NCI-H128 (cell line): ENCODE results near the gene TSTD1.
"Not testable (repeated sequence)": the region's sequence is repeated elsewhere in the genome, so short reads cannot be mapped to it uniquely, and the experiment has no call there.

Experiments used
- DNase-seq: peaks from one replicate; lab custom pipeline; 2025; ENCODE audit not compliant: unreplicated experiment; lab: John Stamatoyannopoulos, UW

TSTD1 gene

DNA sequence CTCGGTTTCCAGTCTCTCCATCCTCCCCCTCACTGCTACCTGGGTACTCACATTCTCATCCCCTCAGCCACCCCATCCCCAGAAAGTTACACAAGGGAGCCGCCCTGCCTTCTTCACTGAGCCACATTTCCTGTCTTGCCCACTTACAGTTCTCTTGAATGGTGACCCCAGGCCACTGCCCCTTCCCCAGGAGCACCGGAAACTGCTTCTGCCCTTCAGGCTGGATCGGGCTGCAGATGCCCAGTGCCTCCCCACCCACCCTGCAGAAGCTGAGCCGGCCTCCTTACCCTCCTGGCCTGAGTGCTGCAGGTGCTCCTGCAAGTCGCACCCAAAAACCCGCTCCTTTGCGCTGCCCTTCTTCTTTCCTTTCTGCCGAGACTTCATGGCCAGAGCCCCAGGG is 30.5 kb upstream of the TSTD1 start:
- no peak for DNase-seq

DNA sequence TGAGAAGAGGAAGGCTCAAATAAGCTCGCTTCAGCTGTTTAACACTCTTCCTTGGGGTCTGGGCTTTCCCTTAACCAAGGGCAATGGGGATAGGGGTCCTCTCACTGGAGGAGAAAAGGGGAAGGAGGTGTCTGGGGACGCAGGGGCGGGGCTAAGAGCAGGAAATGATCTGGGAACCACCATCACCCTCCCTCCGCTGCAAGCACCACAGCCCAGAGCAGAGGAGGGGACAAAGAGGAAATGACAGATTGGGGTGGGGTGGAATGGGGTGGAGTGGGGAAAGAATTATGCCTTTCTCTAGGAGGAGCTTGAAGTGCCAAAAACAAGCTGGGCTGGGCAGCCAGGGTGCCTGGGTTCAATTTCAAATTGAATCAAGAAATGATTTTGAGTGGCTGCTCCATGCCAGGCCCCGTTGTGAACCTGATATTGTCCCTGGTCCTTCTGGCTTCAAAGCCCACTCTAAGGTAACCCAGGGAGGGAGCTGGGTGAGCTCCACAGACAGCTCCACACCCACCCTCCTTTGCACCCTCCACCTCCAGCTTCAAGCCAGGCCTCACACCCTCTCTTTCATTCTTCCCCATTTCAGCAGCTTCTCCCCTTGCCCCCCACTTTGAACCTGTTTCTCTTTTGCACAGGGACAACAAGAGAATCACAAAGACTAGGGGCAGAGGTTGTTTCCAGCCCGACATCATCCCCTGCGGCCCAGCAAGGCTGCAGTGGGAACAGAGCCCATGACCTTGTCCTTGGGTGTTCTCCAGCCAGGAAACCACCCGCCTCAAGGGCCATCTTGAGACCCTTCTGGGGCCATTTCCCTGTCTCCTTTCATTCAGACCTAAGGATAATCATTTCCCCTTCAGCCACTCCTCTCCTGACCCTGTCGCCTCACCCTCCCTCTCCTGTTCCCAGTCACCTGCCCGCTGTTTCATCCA is 29.8 kb upstream of the TSTD1 start:
- no peak for DNase-seq

DNA sequence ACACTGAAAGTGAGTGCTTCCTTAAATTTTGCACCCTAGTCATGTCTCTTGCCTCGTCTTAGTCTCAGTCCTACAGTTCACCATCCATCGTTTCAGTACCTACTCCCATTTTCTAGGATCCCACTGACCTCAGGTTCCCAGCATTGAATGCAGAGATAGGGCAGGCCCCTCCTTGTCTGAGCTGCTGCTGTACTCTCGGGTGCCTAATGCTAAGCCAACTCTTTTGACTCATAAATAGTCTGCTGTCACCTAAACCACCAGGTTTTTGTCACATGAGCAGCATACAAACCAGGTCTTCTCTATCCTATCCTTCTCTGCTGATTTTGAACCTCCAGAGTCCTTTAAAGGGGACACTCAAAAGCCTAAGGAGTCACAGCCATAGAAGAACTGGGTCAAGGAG is 27.9 kb upstream of the TSTD1 start:
- no peak for DNase-seq

DNA sequence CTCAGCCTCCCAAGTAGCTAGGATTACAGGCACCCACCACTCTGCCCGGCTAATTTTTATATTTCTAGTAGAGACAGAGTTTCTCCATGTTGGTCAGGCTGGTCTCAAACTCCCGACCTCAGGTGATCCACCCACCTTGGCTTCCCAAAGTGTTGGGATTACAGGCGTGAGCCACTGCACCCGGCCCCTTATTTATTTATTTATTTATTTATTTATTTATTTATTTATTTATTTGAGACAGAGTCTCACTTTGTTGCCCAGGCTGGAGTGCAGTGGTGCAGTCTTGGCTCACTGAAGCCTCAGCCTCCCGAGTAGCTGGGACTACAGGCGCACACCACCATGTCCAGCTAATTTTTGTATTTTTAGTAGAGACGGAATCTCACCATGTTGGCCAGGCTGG is 26.9 kb upstream of the TSTD1 start:
- not testable (repeated sequence) for DNase-seq

DNA sequence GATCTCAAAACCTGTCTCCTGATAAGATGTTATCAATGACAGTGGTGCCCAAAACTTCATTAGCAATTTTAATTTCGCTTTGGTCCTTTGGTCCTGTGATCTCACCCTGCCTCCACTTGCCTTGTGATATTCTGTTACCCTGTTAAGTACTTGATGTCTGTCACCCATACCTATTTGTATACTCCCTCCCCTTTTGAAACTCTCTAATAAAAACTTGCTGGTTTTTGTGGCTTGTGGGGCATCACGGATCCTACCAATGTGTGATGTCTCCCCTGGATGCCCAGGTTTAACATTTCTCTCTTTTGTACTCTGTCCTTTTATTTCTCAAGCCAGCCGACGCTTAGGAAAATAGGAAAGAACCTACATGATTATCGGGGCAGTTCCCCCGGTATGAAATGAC is 25.2 kb upstream of the TSTD1 start:
- not testable (repeated sequence) for DNase-seq

DNA sequence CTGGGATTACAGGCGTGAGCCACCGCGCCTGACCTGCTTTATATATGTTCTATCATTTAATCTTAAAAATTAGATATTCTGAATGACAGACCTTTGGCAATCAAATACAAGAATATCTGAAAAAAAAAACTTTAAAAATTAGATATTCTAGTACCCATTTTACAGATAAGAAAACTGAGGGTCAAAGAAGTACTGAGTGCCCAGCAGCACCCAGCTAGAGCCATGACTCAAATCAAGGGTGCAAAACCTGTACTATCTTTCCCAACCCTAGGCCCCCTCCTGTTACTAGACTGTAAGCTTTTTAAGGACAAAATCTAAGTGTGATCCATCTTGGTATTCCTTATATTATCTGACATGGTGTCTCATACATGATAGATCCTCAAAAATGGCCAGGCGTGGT is 22.7 kb upstream of the TSTD1 start:
- DNase-seq, result no peak

DNA sequence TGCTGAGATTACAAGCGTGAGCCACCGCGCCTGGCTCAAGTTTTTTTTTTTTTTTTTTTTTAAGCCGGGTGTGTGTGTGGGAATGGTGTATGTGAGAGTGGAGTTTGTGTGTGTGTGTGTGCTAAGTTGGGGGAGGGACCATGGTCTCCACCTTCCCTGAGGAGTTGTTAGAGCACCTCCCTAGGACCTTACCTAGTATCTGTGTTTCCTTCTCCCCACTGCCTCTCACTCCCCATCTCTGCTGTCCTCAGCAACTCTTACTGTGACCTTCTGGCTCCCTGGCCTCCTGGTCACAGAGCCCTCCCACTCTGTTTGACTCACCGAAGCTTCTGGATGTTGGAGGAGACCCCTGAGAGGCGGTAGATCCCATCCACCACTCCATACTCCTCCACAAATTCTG is 20.5 kb upstream of the TSTD1 start:
- DNase-seq, result no peak

DNA sequence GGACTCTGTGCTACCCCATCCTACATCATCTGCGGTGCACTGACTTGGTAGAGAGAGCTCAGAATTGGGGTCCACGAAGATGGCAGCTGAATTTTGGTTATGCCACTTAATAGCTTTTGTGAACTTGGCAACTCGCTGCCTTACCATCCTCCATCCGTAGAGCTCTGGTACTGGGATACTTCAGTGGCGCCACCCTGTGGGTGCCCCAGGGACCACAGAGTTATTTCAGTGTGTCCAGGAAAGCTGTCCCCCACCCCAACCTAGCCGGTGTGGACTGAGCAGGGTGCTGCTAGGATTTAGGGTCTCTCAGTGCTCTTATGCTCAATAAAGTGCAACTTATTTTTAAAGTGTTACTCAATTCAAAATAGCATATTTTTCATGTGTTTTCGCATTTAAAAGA is 16.0 kb upstream of the TSTD1 start:
- DNase-seq, result no peak

DNA sequence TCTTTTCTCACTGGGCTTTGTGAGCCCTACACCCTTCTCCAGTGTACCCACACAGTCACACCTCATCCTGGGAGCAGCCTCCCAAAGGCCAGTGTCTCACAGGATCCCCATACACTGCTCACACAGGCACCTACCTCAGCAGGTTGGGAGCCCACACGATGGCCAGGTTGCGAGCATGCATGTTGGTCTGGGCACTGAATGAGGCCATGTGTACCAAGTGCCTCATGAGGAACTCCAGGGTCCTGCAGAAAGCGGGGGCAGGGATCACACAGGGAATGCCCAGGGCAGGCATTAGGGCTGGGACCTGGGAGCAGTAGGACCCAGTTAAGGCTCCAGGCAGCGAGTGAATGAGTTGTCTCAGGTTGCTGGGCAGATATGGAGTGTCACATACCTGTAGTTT is 15.5 kb upstream of the TSTD1 start:
- DNase-seq, result no peak

DNA sequence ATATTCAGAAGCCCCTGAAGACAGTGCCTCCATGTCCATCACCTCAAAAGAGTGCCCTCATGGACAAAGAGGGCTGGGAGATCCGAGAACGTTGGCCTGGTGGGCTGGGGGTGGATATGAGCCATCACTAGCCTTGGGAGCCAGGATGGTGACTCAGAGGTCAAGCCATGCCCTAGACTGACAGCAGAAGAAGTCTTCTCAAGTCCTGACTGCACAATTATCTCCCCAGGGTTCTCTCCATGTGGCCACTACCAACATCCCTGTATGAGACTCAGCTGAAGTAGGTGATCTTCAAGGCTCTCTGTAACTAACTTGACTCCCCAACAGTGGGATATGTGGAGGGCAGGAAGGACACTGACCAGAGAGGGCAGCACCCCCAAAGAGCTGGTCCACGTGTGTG is 14.1 kb upstream of the TSTD1 start:
- no peak for DNase-seq

DNA sequence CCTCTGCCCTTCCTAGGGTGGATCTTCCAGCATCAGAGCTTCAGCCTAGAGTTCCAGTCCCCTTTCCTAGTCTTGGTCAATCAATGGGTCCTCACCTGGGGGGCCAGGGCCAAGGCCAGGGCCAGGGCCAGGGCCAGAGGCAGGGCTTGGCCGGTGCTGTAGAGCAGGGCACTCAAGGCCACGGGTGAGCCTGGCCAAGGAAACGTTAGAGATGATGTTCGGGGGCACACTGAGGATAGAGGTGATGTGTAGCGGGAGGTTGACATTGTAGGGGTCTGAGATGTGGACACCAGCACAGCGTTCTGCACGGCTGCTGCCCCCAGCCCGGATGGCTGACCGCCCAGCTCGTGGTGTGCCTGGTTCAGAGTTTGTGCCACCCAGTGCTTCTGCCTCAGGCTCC is 12.5 kb upstream of the TSTD1 start:
- no peak for DNase-seq

DNA sequence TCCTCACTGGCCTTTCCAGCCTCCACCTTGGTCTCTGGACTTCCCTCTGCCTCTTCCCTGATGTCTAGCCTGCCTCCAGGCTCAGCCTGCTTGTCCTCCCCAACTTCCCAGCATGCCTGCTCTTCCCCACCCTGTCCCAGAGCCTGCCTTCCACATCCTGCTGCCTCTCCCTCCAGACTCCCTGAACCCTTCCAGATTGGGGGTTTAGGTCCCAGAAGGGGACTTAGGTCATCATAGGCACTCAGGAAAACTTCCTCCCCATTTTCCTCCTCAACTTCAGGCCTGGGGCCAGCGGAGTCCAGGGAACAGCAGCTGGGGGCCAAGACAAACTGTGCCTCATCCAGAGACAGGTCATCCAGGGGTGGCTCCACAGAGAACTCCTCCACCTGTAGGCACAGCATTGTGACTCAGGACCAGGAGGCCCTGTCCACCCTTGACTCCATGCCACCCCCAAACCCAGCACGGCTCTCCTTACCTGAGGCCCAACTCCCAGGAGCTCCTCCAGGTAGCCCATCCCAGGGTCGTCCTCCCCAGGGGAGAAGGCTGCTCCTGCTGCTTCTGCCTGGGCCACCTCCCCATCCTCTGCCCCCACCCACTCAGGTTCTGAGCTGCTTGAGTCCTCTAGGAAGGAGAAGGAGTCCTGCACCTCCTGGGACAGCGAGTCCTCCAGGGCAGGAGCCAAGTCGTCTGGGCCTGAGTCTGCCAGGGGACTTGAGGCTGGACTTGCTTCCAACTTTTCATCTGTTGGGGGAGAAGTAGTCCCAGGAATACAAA is 10.4 kb upstream of the TSTD1 start:
- DNase-seq, result no peak

DNA sequence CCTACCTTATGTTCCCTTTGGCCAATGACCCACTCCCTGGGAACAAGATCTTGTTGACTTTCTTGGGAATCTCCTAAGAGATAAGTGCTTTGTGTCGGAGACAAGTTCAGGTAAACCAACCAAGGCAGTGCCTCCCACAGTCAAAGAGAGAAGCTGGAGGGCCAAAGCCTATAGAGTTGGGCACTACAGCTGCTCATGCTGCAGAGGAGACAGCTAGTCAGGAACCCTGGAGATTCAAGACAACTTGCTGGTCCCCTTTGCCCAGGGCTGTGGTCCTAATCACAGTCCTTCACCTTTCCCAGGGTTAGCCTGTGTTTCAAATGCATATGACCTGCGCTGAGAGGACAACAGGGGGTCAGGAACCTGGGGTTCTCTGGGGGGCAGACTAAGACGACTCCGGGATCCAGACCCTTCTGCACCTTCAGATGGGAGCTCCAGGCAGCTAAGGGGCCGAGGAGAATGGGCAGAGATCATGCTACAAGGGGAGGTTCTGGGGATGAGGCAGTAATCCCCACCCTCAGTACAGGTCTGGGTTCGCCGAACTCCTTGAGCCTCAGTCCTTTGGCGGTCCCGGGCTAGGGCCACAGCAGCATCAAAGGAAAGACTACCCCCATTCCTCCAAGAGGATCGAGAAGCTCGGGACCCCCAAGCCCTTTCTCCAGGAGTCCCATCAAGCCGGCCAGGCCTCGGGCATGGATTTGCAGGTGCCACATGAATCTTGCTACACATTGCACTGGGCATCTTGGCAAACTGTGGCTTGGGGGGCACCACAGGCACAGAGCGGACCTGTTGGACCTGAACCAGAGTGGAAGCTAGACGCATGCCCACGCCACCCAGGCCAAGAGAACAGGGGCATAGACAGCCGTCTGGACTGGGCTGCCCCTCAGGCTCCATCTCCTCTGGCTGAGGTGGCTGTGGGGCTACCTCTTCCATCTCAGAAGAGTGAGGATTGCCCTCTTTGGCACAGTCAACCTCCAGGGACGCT is 9.0 kb upstream of the TSTD1 start:
- DNase-seq, result no peak

DNA sequence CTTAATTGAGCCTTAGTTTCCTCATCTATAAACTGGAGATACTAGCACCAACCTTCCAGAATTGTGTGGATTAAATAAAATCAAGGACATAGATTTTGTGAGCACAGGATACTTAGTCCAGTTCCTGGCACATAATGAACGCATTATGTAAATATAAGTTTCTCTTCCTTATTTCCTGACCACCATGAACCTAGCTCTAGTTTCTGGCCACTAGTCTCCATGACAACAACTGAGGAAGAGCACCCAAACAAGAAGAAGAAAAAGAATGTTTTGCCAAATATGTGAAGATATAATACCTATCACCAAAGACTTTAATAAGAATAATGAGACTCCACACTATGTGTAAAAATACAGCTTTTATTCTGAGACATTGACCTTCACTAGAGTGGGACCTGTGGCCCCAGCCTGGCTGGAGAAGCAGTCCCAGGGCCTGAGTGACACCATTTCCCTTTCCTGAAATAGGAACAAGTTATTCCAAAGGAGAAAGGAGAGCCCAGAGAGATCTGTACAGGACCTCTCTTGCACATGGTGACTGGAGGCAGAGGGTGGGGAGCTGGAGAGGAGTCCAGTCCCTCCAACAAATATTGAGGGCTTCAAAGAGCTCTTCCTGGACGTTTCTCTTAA is 8.0 kb upstream of the TSTD1 start:
- no peak for DNase-seq

DNA sequence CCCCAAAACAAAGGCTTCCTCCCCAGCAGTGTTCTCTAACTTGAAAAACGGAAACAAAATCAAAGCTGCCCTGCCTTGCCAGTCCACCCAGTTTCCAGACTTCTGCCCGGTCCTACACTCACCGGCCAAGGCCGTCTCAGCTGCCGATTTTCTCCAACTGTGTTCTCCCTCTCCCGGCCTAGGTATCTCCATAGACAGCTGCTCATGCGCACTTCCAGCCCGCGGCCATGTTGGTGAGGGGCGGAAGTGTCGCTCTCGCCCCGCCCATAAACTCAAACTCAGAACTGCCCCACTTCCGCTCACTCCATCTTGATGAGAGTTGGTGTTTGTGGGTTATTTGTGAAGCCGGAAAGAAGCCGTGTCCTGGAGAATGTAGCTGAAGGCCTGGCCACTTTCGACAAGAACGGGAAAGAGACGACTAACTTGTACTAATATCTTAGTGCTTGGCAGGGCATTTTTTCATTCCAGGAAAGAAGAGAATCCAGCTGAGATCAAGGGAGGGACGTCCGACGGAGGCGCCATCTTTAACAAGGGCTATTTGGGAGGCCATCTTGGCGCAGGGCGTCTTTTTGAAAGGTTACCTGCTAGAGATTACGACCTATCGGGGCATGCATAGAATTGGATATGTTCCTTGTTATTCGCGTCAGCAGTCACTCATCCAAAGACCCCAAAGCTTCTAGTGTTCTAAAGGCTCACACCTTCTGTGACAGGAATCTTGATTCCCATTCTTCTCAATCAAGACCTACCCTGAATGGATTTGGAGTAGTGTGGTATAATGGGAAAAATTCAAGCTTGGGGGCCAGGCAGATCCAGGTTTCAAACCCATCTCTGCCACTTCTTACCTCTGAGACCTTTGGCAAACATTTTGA is 7.2 kb upstream of the TSTD1 start, which contains the start of gene USF1:
USF1 (minus strand) TSS at position 242 of the 869 bp plus-strand sequence. CDS start 2,702 bp downstream, outside the sequence.
- DNase-seq, result peak; percentile 95

DNA sequence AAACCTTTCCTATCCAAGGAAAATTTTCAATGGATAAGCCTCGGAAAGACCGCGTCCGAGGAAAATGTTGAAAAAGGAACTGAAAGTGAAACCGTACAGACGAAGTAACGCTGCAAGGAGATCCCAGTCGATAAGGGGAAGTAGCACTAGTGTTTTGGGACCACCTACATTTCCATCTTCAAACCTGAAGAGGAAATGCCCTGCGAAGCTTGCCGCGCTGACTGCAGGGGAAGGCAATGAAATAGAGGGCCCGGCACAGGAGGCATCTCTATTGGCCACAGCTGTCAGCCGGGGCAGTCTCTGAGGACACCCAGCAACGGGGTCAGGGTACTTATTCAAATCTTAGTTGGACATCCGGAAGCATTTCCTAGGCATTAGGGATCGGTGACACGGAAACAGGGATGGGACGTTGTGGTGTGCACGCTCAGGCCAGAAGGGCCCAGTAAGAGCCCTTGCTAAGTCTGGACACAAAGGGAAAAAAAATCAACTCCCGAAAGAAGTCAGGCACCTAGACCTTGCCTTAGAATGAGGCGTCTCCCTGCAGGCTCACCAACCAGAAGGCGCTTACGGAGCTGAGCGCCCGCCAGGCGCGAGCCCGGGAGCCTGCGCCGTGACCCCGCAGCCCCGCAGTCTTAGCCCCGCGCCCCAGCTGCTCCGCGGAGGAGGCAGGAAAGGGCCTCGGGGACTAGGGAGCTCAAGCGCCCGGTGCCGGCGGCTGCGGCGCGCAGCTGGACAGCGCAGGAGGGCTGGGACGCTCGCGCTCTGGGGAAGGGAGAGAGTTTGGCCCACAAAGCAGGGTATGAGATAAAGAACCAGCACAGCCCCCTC is 6.4 kb upstream of the TSTD1 start:
- DNase-seq, result peak; percentile 23

DNA sequence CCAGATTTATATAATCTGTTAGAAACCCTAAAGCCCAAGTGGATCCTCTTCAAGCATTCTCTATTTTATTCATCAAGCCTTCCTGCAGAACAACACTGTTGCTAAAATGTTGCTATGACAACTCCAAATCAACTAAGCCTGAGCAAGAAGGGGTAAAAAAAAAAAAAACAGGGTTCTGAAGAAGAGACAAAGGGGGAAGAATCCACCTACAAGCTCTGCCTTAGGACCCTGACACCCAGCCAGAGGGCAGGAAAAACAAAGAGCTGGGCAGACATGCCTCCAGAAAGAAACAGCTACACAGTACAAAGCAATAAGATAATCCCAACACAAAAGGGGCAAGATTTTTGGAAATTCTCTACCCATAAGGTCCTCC is 5.8 kb upstream of the TSTD1 start:
- DNase-seq, result no peak

DNA sequence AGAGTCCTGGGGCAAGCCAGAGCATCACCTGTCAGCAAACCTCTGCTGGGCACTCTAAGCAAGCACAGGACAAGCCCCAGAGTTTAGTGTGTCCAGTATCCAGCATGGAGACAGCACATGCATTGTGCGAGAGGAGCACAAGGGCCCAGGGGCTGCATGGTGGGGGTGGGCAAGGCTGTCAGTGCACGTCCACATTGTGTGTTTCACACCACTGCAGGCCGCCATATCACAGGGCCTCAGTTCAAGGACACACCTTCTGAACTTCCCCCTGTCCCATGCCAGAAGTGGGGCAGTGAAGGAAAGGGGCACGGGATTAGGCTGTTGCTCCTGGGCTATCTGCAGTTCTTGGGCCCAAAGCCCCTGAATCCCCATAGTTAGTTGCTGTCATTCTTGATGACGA is 782 bp upstream of the TSTD1 start:
- DNase-seq, result no peak

DNA sequence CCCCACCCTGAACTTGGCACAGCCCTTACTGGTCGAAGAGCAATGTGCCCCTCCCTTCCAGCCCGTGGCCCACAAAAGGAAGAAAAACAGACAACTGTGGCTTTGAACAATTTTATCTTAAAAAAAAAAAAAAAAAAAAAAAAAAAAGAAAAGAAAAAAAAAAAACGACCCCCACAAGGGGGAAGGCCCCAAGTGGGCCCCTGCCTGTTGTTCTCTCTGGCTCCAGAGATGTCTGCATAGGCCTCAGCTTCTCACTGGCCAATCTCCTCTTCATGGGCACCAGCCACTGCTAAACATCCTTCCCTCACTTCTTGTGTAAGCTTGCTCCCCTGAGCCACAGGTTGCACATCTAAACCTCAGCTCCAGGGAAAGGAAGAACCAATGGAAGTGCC is 386 bp upstream of the TSTD1 start:
- no peak for DNase-seq
